GM19023 (cell line): ENCODE measurements around the gene TEX30.
A peak's percentile ranks its signal among the peaks of the same experiment; 100 is the strongest.
"Not testable (repeated sequence)": the region's sequence is repeated elsewhere in the genome, so short reads cannot be mapped to it uniquely, and the experiment has no call there.

Experiments
- ATAC-seq: cut with Tn5 transposase; IDR thresholded peaks from one replicate; pipeline ENCODE4 v1.9.1; 2021; ENCODE audit warnings: mild to moderate bottlenecking, moderate library complexity; ENCODE audit not compliant: unreplicated experiment

TEX30 gene

GRCh38 chr13:102780656-102781055, 7.1 kb upstream of the TEX30 start:
- not testable (repeated sequence) for ATAC-seq

DNA sequence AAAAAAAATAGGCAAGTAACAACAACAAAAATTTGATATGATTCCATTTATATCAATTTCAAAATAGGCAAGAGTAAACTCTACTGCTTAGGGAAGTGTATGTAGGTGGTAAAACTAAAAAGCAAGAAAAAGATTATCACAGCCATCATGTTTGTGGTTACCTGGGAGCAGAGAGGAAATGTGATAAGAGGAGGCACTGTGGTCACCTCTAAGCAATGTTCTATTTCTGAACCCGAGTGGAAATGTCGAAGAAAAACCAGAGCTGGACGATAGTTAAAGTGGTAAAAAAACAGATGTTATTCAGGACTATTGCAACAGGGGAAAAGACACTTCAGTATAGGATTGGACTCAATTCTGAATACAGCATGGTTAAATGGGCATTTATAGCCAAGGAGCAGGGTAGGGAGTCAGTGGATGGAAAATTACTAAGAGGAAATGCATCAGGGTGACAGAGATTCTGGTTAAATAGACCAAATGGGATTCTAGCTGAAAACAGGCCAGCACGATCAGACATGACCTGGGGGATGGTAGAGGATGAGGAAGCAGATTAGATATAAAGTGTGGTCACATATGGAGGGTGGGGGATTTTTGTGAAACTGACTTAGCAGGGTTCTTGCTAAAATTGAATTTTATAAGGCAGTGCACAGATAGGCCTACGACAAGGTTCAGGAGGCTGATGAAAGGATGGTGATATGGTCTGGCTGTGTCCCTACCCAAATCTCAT, 6.0 kb upstream of the TEX30 start:
- peak; percentile 43 for ATAC-seq

GRCh38 chr13:102777736-102778135, 4.2 kb upstream of the TEX30 start:
- no peak for ATAC-seq

- no peak for ATAC-seq
Observed at GRCh38 chr13:102776271-102776670, 2.7 kb upstream of the TEX30 start.

DNA sequence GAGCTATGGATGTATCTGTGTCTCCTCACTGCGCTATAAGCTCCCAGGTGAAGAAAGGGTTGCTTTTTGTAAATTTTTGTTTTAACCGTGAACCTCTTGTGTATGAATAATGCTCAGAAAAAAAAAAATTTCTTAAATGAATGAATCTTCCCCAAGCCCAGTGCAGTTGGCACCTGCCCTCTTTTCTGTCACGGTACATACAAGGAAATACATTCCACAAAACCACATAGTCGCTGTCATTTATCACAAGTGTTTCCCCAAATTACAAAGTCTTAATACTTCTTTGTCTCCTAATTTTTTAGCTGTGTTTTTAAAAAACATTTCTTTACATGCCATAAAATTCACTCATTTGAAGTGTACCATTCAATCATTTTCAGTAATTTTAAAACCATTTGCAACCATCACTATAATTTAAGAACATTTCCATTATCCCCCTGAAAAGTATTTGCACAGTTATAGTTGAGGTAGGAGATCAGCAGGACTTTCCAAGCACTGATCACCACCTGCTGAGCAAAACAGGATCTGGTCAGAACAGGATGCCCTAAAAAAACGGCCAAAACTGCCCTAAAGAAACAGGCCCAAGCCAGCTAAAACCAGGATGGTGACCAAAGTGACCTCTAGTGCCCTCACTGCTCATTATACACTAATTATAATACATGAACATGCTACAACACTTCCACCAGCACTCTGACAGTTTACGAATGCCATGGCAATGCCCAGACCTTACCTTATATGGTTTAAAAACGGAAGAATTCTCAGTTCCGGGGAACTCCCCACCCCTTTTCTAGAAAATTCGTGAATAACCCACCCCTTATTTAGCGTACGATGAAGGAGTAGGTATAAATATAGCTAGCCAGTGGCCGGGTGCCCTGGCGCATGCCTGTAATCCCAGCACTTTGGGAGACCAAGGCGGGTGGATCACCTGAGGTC, 1.3 kb upstream of the TEX30 start:
- ATAC-seq = no peak

GRCh38 chr13:102774214-102774568, 605 bp upstream of the TEX30 start:
- ATAC-seq = no peak

DNA sequence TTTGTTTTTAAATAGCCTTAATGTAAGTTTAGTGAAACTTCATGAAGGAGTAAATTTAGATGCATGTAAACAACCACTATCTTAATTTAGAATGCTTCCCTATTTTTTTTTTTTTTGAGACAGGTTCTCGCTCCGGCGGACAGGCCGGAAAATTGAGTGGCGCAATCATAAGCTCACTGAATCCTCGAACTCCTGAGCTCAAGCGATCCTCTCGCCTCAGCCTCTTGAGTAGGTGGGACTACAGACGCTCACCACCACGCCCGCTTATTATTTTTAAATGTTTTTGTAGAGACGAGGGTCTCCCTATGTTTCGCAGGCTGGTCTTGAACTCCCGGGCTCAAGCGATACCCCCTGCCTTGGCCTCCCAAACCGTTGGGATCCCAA, 1.6 kb downstream of the TEX30 start:
- ATAC-seq = no peak

DNA sequence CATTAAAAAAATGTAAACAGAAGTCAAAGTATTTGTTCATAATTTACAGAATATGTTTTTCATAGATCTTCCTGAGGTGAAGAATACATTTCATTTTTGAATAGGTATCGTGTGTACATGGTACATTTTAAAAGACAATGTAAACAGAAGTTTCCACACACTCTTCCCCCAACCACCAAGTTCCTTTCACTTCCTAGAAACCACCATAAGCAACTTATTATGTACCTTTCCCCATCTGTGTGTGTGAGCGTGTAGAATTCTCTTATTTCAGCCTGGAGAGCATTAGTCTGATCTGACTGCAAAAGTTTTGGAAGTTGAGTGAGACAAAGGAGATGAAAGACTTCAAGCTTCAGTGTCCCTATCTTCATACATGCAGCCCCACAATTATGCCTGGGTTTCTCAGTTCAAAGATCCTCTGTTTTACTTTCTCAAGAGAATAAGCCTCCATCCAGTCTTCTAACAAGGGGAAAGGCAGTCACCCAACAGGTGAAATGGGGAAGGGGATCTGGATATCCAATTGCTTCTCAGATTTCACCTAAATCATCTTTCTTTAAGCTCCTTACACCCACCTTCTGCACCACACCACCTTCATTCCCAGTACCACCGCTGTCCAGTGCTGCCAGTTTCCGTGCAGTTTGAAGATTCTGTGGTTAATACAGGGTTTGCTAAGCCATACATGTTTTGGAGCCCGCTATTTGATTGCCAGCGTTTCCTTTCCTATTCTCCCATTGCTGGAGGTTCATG, 2.1 kb downstream of the TEX30 start:
- no peak for ATAC-seq

GRCh38 chr13:102770435-102770834, 3.2 kb downstream of the TEX30 start:
- ATAC-seq = no peak

GRCh38 chr13:102769679-102770078, 3.9 kb downstream of the TEX30 start:
- no peak for ATAC-seq

DNA sequence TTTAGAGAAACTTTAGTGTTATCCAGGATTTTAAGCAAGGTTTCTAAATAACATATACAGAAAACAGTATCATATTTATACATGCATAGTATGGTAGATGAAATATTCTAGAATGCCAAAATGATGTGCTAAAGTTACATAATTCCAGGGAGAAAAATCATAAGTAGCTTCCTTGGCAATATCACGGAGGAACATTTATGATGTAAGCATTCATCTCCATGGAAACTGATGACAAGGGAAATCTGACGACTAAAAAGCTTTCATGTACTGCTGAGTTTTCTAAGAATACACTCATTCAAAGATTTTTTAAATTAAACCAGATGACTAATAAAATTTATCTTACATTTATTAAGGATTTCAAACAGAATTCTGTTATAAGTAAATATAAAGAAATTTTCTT, 4.7 kb downstream of the TEX30 start:
- ATAC-seq = no peak

DNA sequence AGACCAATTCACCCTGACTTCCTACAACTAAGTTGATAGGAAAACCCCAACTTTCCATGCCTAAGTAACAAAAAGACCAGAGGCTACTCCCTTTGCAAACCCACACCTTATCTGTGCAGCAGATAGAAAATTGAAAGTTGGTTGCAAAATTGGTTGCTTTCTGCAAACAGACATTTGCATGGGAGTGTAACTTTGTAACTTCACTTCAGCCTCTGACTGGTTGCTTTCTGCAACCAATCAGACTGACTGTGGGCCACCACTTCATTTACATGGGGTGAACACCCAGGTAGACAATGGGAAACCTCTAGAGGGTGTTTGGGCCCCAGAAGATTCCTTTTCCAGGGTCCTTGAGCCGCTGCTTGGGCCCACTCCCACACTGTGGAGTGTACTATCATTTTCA, 9.8 kb downstream of the TEX30 start:
- ATAC-seq = peak; percentile 58

DNA sequence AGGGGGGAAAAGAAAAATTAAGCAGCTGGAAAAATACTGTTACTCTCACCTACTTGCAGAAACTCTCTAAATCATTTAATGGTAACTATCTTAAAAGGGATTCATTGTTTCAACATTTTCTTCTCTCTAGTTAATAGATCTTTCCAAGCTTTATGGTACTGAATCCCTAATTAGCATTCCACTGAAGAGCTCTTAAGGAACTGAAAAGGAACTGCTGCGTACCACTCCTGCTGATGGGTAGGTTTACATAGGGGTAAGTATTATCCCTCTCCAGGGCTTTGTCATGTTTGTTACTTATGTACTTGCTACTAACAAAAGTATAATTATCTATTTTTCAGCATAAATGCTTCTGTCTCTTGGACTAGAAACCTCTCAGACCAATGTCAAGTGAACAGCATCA, 12.5 kb downstream of the TEX30 start:
- ATAC-seq = no peak

DNA sequence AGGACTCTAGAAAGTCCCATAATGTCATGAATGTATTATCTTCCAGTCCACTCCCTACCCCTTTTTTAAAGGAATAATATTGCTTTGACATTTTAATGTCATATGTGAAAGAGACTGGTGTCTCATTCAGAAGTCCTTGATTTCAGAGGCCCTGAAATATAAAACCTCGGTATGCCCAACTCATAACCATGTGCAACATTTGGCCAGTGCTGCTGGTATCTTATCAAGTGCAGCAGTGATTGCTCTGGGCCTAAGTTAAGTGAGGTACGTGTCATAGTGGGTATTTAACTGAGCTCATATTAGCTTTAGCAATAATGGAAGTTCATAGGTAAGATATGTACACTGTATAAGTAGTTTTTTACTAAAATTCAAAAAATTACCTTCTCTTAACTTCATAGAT, 14.7 kb downstream of the TEX30 start:
- ATAC-seq = no peak

DNA sequence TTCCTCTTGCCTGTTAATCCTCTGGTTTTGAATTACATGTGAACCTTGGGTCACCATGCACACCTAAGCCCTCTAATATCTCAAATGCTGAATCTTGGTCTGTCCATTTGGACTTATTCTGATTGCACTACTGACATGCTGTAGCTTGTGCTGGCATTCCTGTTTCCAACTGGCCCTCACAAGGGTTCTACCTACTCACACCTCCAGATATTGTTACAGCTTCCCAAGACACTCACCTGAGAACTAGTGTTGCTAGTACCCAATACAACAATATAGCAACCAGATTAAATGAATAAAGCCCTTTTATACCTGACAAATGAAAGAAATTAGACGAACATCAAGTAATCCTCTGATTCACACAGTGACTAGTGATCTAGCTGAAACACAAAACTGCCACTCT, 16.6 kb downstream of the TEX30 start:
- ATAC-seq = no peak

DNA sequence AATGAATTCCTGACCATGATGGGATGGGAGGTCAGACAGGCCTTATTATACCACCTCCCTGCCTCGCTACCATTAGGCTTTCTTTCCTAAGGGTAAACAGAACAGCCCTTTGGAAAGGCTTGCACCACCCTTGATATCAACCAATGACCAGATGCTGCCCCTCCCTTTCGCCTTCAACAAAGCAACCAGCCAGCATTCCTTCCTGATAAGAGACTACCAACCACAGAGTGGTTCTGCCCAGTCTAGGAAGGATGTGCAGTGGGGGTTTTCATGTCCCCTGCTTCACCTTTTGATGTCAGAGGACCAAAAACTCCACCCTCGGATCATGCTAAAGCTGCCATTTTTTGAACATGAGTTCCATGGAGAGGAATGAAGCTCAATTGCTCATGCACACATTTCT, 21.7 kb downstream of the TEX30 start:
- ATAC-seq = no peak

GRCh38 chr13:102742506-102742905, 31.1 kb downstream of the TEX30 start:
- no peak for ATAC-seq

GRCh38 chr13:102742101-102742500, 31.5 kb downstream of the TEX30 start:
- no peak for ATAC-seq

DNA sequence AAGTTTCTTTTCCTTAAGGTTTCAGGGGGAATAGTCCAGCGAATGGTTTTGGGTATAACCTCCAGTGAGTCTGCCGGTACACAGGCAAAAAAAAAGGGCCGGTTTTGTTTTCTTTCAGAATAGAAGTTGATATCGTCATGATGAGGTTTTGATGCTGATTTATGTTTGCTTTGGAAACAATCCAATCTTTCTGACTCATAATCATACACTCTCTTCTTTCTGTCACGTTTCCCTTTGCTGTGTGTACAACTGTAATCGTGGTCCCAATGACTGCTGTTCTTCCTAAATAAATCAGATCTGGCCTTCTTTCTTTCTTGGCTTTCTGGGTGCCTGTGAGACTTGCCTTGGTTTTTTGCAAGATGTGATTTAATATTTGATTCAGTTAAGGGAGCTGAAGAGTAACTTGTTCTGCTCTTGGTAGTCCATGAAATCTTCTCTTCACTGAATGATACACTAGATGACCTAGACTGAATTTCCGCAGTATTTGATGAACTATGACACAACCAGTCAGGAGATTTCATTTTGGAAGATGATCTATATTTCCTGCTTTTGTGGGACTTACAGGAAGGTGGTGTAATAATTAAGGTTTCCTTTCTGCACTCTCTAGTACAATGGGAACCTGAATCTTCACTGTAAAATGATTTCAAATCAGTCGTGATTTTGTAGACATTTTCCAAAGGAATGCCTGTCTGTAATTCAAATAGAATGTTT, 43.9 kb downstream of the TEX30 start:
- ATAC-seq = no peak

DNA sequence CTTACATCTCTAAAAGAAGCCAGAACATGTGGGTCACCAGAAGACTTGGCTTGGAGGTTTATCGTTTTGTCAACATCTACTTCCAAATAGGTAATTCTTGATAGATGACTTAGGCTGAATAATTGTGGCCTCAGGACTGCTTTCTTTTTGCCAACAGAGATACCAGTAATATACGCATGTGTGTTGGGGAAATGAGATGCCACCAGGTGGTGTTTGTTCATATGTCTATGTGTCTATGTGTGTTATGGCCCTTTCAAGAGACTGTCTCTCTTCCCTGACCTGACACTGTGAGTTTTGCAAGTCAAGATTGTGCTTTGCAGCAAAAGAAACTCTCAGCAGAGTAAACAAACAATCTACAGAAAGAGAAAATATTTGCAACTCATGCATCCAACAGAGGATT, 47.2 kb downstream of the TEX30 start:
- no peak for ATAC-seq

- ATAC-seq = no peak
Observed at GRCh38 chr13:102724923-102725322, 48.7 kb downstream of the TEX30 start.
